Measurements from ENCODE around the gene CXCL5. TPM values are rescaled to one million over a fixed set of nuclear protein-coding genes. Genes with fewer than 3 reads are reported as not detected.

The CXCL5 gene
- total and polyA plus RNA-seq, 2 of the 4 experiments (the other 2 are of a cell fraction) = 0.14 TPM; not detected in 1

DNA sequence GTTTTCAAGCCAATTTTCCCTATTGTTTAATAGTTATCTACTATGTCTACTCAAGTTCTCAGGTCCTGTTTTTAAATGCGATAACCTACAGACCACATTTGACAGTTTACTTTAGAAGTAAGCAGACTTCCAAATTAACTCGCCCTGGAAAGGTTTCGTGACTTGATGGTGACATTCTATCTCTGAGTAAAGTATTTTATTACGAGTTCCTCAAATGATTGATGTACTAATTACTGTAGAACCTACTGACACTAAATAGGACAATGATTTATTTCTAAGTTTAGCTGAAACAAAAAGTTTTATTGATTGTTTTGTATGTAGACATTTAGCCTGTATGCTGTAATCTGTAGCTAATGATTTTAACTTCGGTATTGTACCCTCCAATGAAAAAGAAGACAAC is 8.5 kb downstream of the CXCL5 start:
- H3K18ac ChIP-seq (ENCODE audit: low read depth, low read length) = no peak overlapping the region
- H3K36me3 ChIP-seq (ENCODE audit: control insufficient read depth, insufficient read depth, low read length) = no peaks in the 10 kb centered on the region
- no peak overlapping the region for H2BK15ac ChIP-seq (ENCODE audit: low read depth, low read length)
- H3K27me3 ChIP-seq (ENCODE audit: control insufficient read depth, insufficient read depth, low read length) = peaks cover 8% of the 10 kb centered on the region
- ChIA-PET POLR2A (ENCODE audit: unreplicated experiment) (no interaction called here), CTCF (no interaction called here)
- no peak overlapping the region for H3K14ac ChIP-seq (replicated peaks; ENCODE audit: low read depth, low read length)
- H3K9me3 ChIP-seq (ENCODE audit: control insufficient read depth, insufficient read depth, low read length) = no peaks in the 10 kb centered on the region
- H3K9me1 ChIP-seq (ENCODE audit: insufficient read depth, low read length) = no peaks in the 10 kb centered on the region; the same call in 1 of the 2 replicates
- H3K4ac ChIP-seq (ENCODE audit: low read depth, low read length) = no peak overlapping the region
- DNase-seq (no peak), ATAC-seq (ENCODE audit: low read depth) (no peak)
- no peak overlapping the region for H2BK120ac ChIP-seq (ENCODE audit: low read depth, low read length)
- TF ChIP-seq RAD21 (IDR thresholded peaks at IDR 0.05; ENCODE audit: low read length) (no peak), MAFK (IDR thresholded peaks at IDR 0.05; ENCODE audit: low read depth, low read length) (no peak), MAZ (IDR thresholded peaks at IDR 0.05; ENCODE audit: borderline replicate concordance, low read depth, low read length) (no peak), SMC3 (IDR thresholded peaks at IDR 0.05; ENCODE audit: low read depth, low read length) (no peak), RCOR1 (IDR thresholded peaks at IDR 0.05; ENCODE audit: insufficient replicate concordance, low read length) (no peak), NFE2L2 (IDR thresholded peaks at IDR 0.05; ENCODE audit: low read depth, low read length) (no peak), RFX5 (IDR thresholded peaks at IDR 0.05; ENCODE audit: low read depth, low read length) (no peak), MXI1 (IDR thresholded peaks at IDR 0.05; ENCODE audit: borderline replicate concordance, low read depth, low read length) (no peak), FOS (IDR thresholded peaks at IDR 0.05; ENCODE audit: low read depth, low read length) (no peak), BHLHE40 (IDR thresholded peaks at IDR 0.05; ENCODE audit: low read depth, low read length) (no peak), POLR2A (IDR thresholded peaks at IDR 0.05; ENCODE audit: low read depth, low read length) (no peak), CEBPB (IDR thresholded peaks at IDR 0.05; ENCODE audit: low read depth, low read length) (no peak), CHD1 (IDR thresholded peaks at IDR 0.05; ENCODE audit: low read depth, low read length) (no peak)
- TF ChIP-seq, protein P1, sequence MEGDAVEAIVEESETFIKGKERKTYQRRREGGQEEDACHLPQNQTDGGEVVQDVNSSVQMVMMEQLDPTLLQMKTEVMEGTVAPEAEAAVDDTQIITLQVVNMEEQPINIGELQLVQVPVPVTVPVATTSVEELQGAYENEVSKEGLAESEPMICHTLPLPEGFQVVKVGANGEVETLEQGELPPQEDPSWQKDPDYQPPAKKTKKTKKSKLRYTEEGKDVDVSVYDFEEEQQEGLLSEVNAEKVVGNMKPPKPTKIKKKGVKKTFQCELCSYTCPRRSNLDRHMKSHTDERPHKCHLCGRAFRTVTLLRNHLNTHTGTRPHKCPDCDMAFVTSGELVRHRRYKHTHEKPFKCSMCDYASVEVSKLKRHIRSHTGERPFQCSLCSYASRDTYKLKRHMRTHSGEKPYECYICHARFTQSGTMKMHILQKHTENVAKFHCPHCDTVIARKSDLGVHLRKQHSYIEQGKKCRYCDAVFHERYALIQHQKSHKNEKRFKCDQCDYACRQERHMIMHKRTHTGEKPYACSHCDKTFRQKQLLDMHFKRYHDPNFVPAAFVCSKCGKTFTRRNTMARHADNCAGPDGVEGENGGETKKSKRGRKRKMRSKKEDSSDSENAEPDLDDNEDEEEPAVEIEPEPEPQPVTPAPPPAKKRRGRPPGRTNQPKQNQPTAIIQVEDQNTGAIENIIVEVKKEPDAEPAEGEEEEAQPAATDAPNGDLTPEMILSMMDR (conservative IDR thresholded peaks at IDR 0.05; ENCODE audit: low read depth, low read length) = no peak
- TF ChIP-seq, protein P2, sequence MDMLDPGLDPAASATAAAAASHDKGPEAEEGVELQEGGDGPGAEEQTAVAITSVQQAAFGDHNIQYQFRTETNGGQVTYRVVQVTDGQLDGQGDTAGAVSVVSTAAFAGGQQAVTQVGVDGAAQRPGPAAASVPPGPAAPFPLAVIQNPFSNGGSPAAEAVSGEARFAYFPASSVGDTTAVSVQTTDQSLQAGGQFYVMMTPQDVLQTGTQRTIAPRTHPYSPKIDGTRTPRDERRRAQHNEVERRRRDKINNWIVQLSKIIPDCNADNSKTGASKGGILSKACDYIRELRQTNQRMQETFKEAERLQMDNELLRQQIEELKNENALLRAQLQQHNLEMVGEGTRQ (IDR thresholded peaks at IDR 0.05; ENCODE audit: low read depth, low read length) = no peak
- no peak overlapping the region for H3K56ac ChIP-seq (ENCODE audit: extremely low read depth, insufficient read depth, low read length)
- no peak overlapping the region for H2AK9ac ChIP-seq (replicated peaks; ENCODE audit: low read depth, low read length, poor library complexity)
- H2AK5ac ChIP-seq (ENCODE audit: low read depth, low read length) = no peak overlapping the region
- no peak overlapping the region for H3K4me3 ChIP-seq (ENCODE audit: insufficient read depth, low read depth, low read length)
- in situ Hi-C loops (cut with MboI; ENCODE audit: low sequenced_read_pairs) (no loop called here), intact Hi-C loops (cut with micrococcal nuclease) (no loop called here), dilution Hi-C loops (cut with HindIII; ENCODE audit: low sequenced_read_pairs, unreplicated experiment) (no loop called here)
- no peak overlapping the region for H4K5ac ChIP-seq (ENCODE audit: low read depth, low read length)
- H4K91ac ChIP-seq (ENCODE audit: insufficient read depth, low read depth, low read length) = no peak overlapping the region
- no peak overlapping the region for H2BK20ac ChIP-seq (ENCODE audit: low read depth, low read length)
- no peak overlapping the region for H3K23ac ChIP-seq (ENCODE audit: low read depth, low read length)
- H3K4me1 ChIP-seq (ENCODE audit: control insufficient read depth, insufficient read depth, low read length) = no peaks in the 10 kb centered on the region
- no peak overlapping the region for H3K9ac ChIP-seq (ENCODE audit: low read depth, low read length)
- H3K27ac ChIP-seq (ENCODE audit: insufficient read depth, low read length) = no peak overlapping the region
- no TSS peak for BruUV-seq (replicated peaks)
- H3K4me2 ChIP-seq (ENCODE audit: low read depth, low read length) = no peak overlapping the region
- H4K8ac ChIP-seq (ENCODE audit: low read depth in 2 of 2, low read length in 2 of 2) = no peak overlapping the region
- H4K20me1 ChIP-seq (ENCODE audit: insufficient read depth, low read length) = no peaks in the 10 kb centered on the region
- WGBS, 2 experiments (ENCODE audit: extremely low coverage in 2 of 2, insufficient read length in 1 of 2) = no CpG with 5 or more reads among the region's 5 CpGs
- H2AFZ ChIP-seq (replicated peaks; ENCODE audit: low read length, poor library complexity) = no peak overlapping the region
- no peak overlapping the region for H2BK5ac ChIP-seq (ENCODE audit: low read depth, low read length, poor library complexity, severe bottlenecking)
- no peaks in the 10 kb centered on the region for H3K79me1 ChIP-seq (ENCODE audit: low read depth in 1 of 2, low read length in 2 of 2)
